DMS 273 treated with DMSO at 0.1 percent for 48 hours (cell line): ENCODE data around the gene MYLK.
A peak's percentile ranks its signal among the peaks of the same experiment; 100 is the strongest.

Experiments used
- DNase-seq: peaks from one replicate; lab custom pipeline; 2025; lab: John Stamatoyannopoulos, UW

Gene MYLK

DNA sequence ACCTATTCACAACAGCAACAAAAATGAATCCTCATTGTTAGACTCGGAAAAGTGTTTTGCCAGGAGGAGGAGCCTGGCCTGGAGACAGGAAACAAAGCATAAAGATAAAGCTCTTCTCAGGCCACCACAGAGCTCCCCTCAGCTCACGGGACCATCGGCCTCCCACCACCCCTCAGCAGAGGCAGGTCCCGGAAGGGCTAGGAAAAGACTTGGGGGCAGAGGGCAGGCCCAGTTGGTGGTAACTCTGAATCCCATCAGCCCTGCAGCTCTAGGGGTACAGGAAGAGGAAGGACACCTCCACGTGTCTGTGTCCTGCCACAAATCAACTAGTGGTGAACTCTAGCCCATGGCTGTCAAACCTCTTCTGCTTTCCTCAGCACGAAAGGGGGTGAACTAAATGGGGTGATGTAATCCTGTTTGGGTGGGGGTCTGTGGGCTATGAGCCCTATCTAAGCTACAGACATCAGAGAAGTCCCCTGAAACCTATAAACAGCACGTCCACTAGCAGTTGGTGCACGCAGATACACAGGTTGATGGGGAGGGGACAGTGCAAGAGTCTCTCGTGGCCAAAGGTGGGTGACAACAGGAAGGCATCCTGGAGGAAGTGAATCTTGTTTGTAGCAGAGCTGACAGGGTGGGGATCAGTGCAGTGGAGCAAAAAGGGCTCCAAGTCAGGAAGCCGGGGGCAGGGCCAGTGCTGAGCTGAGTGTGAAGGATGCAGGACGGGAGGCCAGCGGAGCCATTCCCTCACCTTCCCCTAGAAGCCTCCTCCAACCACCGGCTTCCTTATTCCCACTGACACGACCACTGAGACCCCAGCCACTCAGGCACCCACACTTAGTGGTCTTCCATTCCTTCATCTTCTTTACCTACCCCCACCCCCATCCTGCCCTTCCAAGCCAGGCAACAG lies 188.1 kb downstream of the MYLK start:
- no peak for DNase-seq

GRCh38 chr3:123695152-123695551 lies 189.0 kb downstream of the MYLK start:
- DNase-seq = no peak

- no peak for DNase-seq
Measured at GRCh38 chr3:123694366-123695087, 189.6 kb downstream of the MYLK start.

GRCh38 chr3:123693584-123694190 lies 190.4 kb downstream of the MYLK start:
- DNase-seq = no peak

DNA sequence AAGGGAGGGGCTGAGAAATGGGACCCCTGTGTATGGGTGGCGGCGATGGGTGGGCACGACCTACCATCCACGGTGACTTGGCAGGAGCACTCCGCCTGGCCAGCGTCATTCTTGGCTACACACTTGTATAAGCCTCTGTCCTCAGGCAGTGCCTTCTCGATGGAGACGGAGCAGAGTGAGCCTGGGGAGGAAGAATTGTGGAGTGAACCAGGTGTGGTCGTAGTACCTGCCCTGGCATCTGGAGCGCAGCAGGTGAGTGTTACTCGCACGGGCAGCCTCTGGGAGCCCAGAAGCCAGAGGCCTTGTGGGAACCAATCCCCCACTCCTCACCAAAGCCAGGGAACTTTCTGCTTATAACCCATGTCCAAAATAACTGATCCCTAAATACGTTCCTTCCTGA lies 191.5 kb downstream of the MYLK start:
- DNase-seq = no peak

DNA sequence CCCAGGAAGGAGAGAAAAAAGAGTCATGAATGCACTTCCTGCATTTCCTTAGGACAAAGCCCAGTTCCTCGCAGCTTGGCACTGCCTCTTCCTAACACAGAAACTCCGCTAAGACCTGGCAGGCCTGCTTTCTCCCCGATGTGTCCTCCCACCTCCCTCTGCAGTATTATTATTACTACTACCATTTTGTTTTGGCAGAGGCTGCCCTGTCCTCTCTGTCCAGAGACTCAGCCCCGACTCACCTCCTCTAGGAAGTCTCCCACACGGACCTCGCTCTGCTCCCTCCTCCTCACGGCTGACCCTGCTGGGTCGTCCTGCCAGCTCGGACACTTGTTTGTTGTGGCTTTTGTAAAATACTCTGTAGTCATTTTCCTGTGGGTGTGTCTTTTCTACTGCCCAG lies 192.1 kb downstream of the MYLK start:
- no peak for DNase-seq

DNA sequence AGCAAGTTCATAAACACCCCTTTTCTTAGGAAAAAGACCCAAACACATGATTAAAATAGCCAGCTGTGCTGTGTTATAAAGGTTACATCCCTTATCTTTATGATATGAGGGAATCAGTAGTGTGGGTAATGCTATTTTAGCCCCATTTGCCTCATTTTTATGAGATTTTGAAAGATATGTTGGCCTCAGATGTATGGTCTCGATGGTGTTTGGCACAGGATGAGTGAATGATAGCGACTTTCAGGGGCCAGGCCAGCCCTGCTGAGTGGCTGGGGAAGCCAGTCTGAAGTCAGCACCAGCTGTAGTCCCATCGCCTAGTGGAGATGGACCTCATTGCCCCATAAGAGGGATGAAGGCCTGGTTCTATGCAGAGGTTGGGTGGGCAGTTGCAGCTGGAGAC lies 194.3 kb downstream of the MYLK start:
- no peak for DNase-seq

DNA sequence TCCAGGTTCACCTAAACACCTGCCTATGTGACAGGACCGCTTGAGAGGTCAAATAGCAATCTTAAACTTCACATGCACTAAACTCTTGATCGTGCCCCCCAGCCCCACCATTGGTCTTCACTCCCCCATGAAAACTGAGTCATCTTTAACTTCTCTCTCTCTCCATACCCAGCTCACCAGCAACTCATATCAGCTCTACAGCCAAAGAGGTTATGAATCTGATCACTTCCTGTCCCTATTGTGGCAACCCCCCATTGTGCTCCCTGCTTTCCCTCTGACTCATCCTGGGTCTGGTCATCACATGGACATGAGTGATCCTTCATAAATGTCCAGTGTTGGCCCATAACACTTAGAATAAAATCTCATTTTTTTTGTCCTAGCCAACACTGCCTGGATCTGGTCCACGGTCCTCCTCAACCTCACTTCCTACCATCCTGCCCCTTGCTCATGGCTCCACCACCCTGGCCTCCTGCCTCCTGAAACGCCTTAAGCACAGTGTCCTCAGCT lies 195.8 kb downstream of the MYLK start:
- DNase-seq = no peak

- no peak for DNase-seq
Measured at GRCh38 chr3:123687286-123687685, 196.8 kb downstream of the MYLK start.

DNA sequence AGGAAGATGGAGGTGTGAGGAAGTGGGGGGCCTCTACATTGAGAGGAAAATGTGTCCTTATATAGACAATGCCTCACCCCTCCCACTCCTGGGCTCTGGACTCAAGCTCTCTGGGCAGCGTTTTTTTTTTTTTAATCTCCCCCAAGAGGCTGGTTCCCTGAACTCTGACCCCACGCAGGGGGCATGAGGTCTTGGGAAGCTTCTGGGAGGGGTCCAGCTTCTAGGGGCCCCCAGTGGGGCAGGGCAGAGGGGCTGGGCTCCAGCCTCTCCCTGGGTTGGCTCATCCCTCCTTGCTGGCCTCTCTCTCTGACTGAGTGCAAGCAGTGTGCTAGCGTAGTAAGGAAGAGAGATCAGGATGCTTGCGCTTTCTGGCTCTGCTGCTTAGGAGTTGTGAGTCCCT lies 197.9 kb downstream of the MYLK start:
- DNase-seq = no peak

DNA sequence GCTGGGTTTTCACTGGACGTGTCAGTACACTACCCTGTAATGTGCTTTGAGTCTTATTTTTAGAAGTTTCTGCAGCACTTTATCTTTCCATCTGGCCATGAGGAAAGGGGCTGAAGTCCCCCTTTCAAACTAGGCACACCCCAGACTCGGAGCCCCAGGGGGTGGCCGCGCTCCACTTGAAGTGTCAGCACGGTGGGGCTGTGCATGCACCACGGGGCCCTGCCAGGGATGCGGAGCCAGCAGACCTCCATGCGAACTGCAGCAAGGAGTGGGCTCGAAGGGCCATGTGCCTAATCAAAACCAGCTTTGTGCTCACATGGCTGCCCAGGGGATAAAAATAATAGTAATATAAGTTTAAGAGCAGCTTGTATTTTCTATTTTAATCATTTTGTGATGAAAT lies 198.4 kb downstream of the MYLK start:
- DNase-seq = no peak

- no peak for DNase-seq
Measured at GRCh38 chr3:123684636-123685035, 199.5 kb downstream of the MYLK start.

- no peak for DNase-seq
Measured at GRCh38 chr3:123684209-123684608, 199.9 kb downstream of the MYLK start.

DNA sequence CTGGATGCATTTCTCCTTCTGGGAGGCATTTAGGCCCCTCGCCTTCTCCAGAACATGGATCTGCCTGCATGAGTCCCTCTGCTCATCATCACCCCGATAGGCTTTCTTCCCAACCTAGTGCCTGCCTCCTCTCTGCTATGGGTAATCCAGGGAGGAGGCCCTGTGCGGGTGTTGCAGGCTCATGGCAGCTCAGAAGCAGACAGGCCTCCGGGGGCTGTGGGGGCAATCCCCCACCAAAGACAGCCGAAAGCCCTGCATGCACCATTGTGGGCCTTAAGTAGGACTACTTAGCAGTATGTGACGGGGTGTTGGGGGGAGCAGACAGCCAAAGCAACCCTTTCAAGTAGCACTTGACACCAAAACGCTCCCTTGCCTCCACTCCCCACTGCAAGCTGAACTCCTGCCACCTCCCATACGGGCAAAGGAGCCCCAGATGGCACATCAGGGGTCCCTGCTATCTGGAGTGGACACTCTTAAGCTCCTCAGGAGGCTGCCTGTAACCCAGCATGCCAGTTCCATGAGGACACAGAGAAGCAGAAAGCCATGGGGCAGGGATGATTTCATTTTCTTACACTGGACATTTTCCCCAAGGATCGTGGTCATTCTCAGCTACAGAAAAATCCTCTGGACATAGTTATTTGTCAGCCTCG lies 200.5 kb downstream of the MYLK start:
- DNase-seq = no peak

DNA sequence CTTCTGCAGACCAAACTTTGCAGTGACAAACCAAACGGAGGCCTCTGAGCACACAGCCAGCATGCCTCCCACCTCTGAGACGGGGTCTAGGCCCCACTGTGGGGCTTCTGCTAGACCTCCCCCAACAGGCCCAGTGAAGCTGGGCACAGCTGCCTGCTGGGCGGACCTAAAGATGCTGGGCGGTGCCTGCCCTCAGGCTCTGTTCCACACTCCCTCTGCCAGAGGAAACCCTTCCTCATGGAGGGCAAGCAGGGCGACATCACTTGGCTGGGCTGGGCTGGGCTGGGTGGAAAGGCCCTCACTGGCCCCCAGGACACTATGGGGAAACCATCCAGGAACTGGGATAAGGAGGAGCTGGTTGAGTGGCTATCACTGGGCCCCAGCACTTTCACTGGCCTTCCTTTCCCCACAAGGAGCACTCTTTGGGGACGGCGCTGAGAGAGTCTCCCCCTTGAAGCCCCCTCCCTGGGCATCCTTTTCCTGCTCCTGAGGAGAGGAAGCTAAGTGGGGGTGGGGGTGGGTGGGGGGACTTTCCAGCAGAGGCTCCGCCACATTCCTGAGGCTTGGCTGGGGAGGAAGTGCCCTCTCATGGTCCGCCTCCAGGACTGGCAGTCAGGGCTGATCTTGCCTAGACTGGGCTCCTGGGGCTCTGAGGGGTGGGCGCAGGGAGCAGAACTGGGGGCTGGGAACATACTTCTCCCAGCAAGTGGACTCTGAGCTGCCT lies 201.2 kb downstream of the MYLK start:
- no peak for DNase-seq

- DNase-seq = no peak
Measured at GRCh38 chr3:123682302-123682701, 201.8 kb downstream of the MYLK start.

DNA sequence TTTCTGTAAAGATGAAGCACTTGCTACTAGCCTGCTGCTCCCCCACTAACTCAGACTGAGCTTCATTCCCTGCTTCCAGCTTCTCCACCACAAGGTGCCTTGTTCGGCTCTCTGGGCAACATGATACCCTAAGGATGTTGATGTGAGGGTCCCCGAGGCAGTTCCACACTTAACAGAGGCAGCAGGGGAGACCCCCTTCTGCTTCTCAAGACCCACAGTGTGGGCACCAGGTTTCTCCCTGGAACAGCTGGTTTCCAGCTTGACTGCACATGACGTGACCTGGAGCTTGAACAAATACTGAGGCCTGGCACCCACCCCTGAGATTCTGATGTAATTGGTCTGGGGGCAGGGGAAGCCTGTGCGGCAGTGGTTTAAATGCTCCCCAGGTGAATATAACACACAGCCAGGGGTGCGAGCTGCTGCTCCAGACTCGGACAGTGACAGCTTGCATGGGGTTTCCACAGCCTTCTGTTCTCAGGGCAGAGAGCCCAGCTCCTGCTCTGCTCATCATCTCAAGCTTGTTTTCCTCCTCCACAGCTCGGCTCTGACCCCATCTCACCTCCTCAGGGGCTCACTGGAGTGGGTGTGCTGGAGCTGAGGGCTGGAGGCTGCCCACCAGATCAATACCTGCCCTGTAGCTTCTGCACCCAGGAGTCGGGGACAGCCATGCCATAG lies 204.3 kb downstream of the MYLK start:
- DNase-seq = peak; percentile 96

DNA sequence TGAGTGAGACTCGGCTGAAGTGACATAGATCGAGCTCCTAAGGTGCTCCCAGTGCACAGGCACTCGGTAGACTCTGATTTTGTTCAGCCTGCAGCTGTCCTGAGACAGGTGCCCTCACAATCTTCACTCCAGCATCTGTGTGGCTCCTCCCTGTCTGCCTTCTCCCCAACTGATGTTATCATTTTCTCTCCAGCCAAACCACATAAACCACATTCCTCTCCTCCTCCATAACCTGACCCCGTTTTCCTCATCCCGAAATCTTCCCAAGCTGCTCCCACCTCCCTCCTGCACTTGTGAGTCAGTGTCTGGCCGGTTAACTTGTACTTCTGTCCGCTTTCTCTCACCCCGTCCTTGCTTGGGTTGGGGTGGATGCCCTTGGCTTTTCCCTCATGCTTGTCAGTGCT lies 206.0 kb downstream of the MYLK start:
- DNase-seq = no peak

- DNase-seq = peak; percentile 59
Measured at GRCh38 chr3:123672429-123673146, 211.5 kb downstream of the MYLK start.

- DNase-seq = no peak
Measured at GRCh38 chr3:123670743-123671142, 213.4 kb downstream of the MYLK start.
